NOMO-1 treated with DMSO at 0.1 percent for 48 hours (cell line): ENCODE data around the gene AP5M1.
A peak's percentile ranks its signal among the peaks of the same experiment; 100 is the strongest.
"Not testable (repeated sequence)": the region's sequence is repeated elsewhere in the genome, so short reads cannot be mapped to it uniquely, and the experiment has no call there.

Source experiments
- DNase-seq: peaks from one replicate; lab custom pipeline; 2025; ENCODE audit not compliant: unreplicated experiment; lab: John Stamatoyannopoulos, UW

The AP5M1 gene

DNA sequence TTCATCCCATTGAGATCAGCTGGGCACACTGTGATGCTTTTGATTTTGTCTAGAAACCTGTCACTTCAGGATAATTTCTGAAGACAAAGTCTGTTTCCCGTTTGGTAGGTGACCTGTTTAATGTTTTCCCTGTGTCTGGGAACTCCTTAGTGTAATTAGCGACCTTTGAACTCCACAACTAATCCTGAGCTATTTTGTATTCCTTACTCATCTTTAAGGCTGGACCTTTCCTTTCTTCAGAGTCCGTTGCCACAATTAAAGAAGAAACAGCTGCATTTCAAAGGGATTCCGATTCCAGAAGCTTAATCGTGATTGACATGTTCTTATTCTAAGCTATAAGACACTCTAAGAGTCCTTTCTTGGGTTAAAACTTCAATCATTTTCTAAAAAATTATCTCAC lies 22.0 kb downstream of the AP5M1 start:
- no peak for DNase-seq

- DNase-seq: no peak
Measured at GRCh38 chr14:57291692-57292647, 23.2 kb downstream of the AP5M1 start.

DNA sequence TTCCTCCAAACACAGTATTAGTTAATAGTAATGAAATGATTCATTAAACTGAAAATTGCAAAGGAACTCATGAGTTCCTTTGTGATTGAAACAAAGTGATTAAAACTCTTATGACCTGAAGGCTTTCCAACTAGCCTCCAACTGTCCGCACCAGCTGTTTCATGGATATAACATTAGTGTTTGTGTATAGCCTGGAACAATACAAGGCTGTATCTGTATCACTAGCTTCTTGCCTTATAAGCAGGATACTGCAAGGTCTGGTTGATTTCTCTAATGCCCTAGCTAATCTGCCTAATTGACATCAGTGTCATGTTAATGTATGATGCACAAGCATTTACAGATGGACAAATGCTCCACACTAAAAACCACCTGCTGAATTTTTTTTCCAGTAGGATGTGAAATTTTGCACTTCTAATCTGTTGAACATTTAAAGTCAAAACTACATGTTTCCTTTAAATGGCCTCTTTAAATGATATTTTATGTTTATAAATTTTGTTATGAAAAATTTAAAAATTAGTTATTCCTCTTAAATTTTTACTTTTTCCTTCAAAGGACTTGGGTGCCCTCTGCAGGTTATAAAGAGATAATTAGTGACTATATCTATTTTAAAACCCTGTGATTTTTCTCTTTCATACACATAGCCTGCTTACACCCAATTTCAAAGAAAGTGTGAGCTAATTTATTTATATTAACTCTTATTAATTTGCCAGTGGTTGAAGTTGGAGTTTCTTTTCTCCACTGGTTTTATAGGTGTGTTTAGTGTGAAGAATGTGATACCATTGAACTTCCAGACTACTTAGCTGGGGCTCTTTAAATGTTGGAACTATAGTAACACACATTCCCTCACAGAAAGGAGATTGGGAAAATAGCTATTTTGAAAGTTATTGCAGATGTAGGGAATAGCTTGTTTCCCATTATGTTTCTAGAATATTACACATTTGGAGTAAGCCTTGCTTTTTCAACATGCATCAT lies 25.4 kb downstream of the AP5M1 start:
- DNase-seq: peak; percentile 22

GRCh38 chr14:57295239-57295638 lies 26.5 kb downstream of the AP5M1 start:
- no peak for DNase-seq

GRCh38 chr14:57297852-57298251 lies 29.1 kb downstream of the AP5M1 start:
- DNase-seq: no peak

DNA sequence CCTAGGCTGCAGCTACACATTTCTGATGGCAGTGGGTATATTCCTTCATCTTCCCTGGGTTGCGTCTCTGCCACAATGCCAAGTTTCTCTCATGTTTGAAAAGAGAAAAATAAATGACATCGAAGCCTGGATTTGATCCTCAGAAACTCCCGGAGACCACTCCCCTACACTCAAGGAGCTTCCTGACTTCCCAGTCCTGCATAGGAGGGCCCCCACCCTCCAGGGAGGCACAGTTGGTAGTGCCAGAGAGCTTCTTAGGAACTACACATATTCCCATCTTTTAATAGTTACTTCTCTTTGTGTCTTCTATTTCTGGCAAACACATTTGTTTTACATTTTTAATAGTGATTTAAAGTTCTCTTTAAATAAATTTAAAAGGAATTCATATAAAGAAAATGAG lies 30.7 kb downstream of the AP5M1 start:
- DNase-seq: no peak

DNA sequence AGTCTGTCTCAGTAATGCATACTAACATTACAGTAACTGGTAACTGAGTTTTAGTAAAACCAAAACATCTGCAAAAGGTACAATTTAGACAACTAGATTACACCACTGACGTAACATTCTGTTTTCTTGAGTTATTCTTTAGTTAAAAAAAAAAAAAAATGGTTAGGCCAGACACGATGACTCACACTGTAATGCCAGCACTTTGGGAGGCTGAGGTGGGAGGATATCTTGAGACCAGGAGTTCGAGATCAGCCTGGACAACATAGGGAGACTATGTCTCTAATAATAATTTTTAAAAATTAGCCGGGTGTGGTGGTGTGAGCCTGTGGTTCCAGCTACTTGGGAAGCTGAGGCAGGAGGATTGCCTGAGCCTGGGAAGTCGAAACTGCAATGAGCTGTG lies 34.1 kb downstream of the AP5M1 start:
- no peak for DNase-seq

DNA sequence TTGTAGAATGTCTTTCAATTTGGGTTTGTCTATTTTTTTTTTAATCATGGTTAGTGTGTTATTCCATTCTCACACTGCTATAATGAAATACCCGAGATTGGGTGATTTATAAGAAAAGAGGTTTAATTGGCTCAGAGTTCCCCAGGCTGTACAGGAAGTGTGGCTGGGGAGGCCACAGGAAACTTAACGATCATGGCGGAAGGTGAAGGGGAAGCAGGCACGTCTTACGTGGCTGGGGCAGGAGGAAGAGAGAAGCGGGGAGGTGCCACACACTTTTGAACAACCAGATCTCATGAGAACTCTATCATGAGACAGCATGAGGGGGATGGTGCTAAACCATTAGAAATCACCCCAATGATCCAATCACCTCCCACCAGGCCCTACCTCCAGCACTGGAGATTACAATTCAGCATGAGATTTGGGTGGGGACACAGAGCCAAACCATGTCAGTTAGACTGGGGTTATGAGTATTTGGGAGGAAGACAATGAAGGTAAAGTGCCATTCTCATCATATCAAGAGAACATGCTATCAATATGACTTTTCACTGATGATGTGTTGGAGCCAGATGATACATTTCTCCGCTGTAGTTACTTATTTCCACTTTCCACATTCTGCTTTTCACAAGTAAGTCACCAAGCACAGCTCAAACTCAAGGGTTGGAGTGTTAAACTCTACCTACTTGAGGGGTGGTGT lies 45.8 kb downstream of the AP5M1 start:
- DNase-seq: no peak

DNA sequence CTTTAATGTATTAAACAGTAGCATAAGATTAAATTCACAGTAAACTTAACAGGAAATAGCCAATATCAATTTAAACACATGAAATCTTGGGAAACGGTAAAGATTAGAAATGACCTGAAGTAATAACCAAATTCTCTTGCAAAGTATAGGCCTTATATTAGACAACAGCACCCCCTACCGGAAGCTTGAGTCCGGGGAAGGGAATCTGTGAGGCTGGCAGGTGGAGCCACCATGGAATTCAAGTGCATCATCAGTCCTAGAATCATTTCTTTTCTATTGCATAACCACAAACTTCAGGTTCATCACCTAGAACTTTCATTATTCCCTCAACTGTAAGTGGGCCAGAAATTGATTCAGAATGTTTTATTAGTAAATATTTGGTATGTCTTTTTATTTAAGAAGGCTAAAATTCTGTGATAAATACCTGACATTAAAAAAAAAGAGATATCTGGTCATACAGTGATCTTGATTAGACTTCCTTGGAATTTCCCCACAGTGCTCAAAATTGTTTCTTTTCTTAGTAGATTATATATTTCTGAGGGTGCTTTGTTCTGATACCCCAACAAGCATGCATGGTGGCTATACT lies 48.6 kb downstream of the AP5M1 start:
- DNase-seq: peak; percentile 56

- no peak for DNase-seq
Measured at GRCh38 chr14:57319636-57320192, 50.9 kb downstream of the AP5M1 start.

DNA sequence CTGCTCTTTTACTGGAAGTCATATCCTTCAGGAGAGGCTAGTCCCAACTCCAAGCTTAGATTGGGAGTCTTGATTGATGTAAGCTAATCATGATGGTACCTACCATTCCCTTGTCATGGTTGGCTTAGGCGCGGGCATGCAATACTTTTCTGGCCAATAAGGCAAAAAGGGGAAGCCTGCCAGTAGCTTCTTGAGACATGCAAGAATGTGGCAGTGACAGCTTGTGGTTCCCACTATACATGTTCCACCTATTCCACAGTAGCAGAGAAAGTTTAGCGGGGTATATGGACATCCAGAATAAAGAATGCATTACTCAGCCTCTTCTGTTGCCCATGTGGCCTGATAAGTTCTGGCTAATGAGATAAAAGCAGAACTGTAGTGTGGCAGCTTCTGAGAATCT lies 55.0 kb downstream of the AP5M1 start:
- peak; percentile 57 for DNase-seq

DNA sequence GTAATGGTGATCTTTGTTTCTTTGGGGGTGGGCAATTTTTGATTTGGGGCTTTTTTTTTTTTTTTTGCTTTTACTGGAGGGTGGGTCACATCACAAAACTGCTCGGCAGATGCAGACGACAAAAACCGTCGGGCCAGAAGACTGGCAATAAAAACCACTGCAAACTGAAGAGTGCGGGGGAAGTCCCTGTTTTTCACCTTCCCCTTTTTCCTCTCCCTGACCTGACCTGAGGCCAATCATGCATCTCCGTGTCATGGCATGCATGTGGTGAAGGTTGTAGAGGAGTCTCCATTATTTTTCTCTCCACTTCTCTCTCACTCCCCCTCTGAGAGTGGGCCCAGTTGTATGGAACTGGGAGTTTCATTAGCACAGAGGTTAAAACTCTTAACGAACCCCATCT lies 57.5 kb downstream of the AP5M1 start:
- DNase-seq: peak; percentile 72

GRCh38 chr14:57329833-57330232 lies 61.1 kb downstream of the AP5M1 start:
- no peak for DNase-seq

DNA sequence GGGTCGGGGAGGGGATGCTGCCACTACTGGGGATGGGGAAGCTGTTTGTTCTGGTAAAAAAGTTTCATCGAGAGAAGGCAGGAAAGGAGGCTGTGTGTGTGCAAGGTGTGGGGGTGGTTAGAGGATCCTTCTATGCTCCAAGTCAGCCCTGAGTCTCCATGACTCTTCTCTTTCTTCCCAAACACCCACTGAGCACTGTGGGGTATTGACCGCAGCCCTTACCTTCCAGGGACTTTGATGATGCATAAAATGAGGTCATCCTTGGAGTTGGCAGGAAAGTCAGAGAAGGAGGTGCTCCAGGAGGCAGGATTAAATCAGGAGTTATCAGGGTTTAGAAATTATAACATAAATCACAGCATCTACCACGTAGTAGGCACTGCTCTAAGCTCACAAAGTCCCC lies 63.7 kb downstream of the AP5M1 start:
- DNase-seq: not testable (repeated sequence)

GRCh38 chr14:57333726-57334125 lies 65.0 kb downstream of the AP5M1 start:
- not testable (repeated sequence) for DNase-seq

GRCh38 chr14:57343545-57344297 lies 75.0 kb downstream of the AP5M1 start:
- not testable (repeated sequence) for DNase-seq

- no peak for DNase-seq
Measured at GRCh38 chr14:57345106-57345505, 76.3 kb downstream of the AP5M1 start.

DNA sequence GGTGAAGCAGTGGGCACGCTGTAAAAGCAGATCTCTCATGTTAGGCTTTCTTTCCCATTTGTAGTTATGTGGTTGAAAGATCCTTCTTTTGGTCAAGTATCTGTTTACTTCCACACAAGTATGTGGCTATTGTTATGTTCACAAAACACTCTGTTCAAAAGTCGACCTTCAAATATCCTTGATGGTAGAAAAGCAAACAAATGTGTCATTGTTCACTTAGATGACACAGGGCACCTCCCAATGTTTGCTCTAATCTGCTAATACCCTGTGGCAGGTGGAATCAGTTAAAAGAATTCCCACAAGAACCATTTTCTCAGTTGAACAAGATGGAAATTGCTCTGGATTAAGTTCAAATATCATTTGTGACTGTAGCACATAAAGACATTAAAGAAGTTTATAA lies 78.0 kb downstream of the AP5M1 start:
- no peak for DNase-seq
